ENCODE measurements around the gene ABCC5. TPM values are rescaled to one million over a fixed set of nuclear protein-coding genes. Genes with fewer than 3 reads are reported as not detected.

The ABCC5 gene
- total RNA-seq, 1 donor from 2014 or later = 39.0 TPM

GRCh38 chr3:183975981-183976662, 41.6 kb downstream of the ABCC5 start:
- Mint-ChIP-seq H3K27ac (ENCODE audit: unreplicated experiment) (no peak overlapping the region), H3K9me3 (ENCODE audit: unreplicated experiment) (peaks cover 3% of the 10 kb centered on the region), H3K4me1 (ENCODE audit: unreplicated experiment) (peaks cover 13% of the 10 kb centered on the region), H3K4me3 (ENCODE audit: unreplicated experiment) (no peak overlapping the region), H3K27me3 (ENCODE audit: unreplicated experiment) (no peaks in the 10 kb centered on the region), H3K36me3 (ENCODE audit: unreplicated experiment) (peaks cover 35% of the 10 kb centered on the region)
- DNase-seq (ENCODE audit: extremely low spot score, unreplicated experiment) = no peak
- no peak for TF ChIP-seq CTCF (IDR thresholded peaks at IDR 0.05)

GRCh38 chr3:183968666-183969245, 48.9 kb downstream of the ABCC5 start:
- TF ChIP-seq CTCF (IDR thresholded peaks at IDR 0.05) = no peak
- Mint-ChIP-seq H3K27ac (ENCODE audit: unreplicated experiment) (no peak overlapping the region), H3K4me3 (ENCODE audit: unreplicated experiment) (no peak overlapping the region), H3K9me3 (ENCODE audit: unreplicated experiment) (no peaks in the 10 kb centered on the region), H3K4me1 (ENCODE audit: unreplicated experiment) (no peaks in the 10 kb centered on the region), H3K36me3 (ENCODE audit: unreplicated experiment) (peaks cover 48% of the 10 kb centered on the region), H3K27me3 (ENCODE audit: unreplicated experiment) (no peaks in the 10 kb centered on the region)
- DNase-seq (ENCODE audit: extremely low spot score, unreplicated experiment) = no peak

- no peaks in the 10 kb centered on the region for H3K27me3 Mint-ChIP-seq (ENCODE audit: unreplicated experiment)
- DNase-seq (ENCODE audit: extremely low spot score, unreplicated experiment) = no peak
- H3K27ac Mint-ChIP-seq (ENCODE audit: unreplicated experiment) = no peak overlapping the region
- H3K9me3 Mint-ChIP-seq (ENCODE audit: unreplicated experiment) = no peaks in the 10 kb centered on the region
- H3K4me3 Mint-ChIP-seq (ENCODE audit: unreplicated experiment) = no peak overlapping the region
- H3K4me1 Mint-ChIP-seq (ENCODE audit: unreplicated experiment) = no peaks in the 10 kb centered on the region
- TF ChIP-seq CTCF (IDR thresholded peaks at IDR 0.05) = no peak
- H3K36me3 Mint-ChIP-seq (ENCODE audit: unreplicated experiment) = peaks cover 50% of the 10 kb centered on the region
Measured at GRCh38 chr3:183967693-183968092, 50.0 kb downstream of the ABCC5 start.

- H3K27me3 Mint-ChIP-seq (ENCODE audit: unreplicated experiment) = no peaks in the 10 kb centered on the region
- no peak for DNase-seq (ENCODE audit: extremely low spot score, unreplicated experiment)
- peaks cover 43% of the 10 kb centered on the region for H3K36me3 Mint-ChIP-seq (ENCODE audit: unreplicated experiment)
- no peak for TF ChIP-seq CTCF (IDR thresholded peaks at IDR 0.05)
- no peaks in the 10 kb centered on the region for H3K4me1 Mint-ChIP-seq (ENCODE audit: unreplicated experiment)
- H3K27ac Mint-ChIP-seq (ENCODE audit: unreplicated experiment) = no peak overlapping the region
- H3K4me3 Mint-ChIP-seq (ENCODE audit: unreplicated experiment) = no peak overlapping the region
- no peaks in the 10 kb centered on the region for H3K9me3 Mint-ChIP-seq (ENCODE audit: unreplicated experiment)
Measured at GRCh38 chr3:183966361-183966791, 51.3 kb downstream of the ABCC5 start.

- H3K27ac Mint-ChIP-seq (ENCODE audit: unreplicated experiment) = no peak overlapping the region
- H3K4me3 Mint-ChIP-seq (ENCODE audit: unreplicated experiment) = no peak overlapping the region
- H3K4me1 Mint-ChIP-seq (ENCODE audit: unreplicated experiment) = no peaks in the 10 kb centered on the region
- H3K36me3 Mint-ChIP-seq (ENCODE audit: unreplicated experiment) = peaks cover 62% of the 10 kb centered on the region
- TF ChIP-seq CTCF (IDR thresholded peaks at IDR 0.05) = no peak
- H3K27me3 Mint-ChIP-seq (ENCODE audit: unreplicated experiment) = no peaks in the 10 kb centered on the region
- DNase-seq (ENCODE audit: extremely low spot score, unreplicated experiment) = no peak
- H3K9me3 Mint-ChIP-seq (ENCODE audit: unreplicated experiment) = no peaks in the 10 kb centered on the region
Measured at GRCh38 chr3:183962807-183963206, 54.9 kb downstream of the ABCC5 start.
